VCaP (cell line): Measurements from ENCODE around the gene LRCH4.

Experiments used
- H3K27ac ChIP-seq: fragments of 450-650 bp; 2 replicates; pipeline ENCODE4 v1.5.1; 2017
- TF ChIP-seq, protein P1 (sequence below): fragments of 450-650 bp; conservative IDR thresholded peaks from 2 replicates; pipeline ENCODE4 v1.5.1; 2017; ENCODE audit warnings: mild to moderate bottlenecking, moderate library complexity

The LRCH4 gene, protein sequence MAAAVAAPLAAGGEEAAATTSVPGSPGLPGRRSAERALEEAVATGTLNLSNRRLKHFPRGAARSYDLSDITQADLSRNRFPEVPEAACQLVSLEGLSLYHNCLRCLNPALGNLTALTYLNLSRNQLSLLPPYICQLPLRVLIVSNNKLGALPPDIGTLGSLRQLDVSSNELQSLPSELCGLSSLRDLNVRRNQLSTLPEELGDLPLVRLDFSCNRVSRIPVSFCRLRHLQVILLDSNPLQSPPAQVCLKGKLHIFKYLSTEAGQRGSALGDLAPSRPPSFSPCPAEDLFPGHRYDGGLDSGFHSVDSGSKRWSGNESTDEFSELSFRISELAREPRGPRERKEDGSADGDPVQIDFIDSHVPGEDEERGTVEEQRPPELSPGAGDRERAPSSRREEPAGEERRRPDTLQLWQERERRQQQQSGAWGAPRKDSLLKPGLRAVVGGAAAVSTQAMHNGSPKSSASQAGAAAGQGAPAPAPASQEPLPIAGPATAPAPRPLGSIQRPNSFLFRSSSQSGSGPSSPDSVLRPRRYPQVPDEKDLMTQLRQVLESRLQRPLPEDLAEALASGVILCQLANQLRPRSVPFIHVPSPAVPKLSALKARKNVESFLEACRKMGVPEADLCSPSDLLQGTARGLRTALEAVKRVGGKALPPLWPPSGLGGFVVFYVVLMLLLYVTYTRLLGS

DNA sequence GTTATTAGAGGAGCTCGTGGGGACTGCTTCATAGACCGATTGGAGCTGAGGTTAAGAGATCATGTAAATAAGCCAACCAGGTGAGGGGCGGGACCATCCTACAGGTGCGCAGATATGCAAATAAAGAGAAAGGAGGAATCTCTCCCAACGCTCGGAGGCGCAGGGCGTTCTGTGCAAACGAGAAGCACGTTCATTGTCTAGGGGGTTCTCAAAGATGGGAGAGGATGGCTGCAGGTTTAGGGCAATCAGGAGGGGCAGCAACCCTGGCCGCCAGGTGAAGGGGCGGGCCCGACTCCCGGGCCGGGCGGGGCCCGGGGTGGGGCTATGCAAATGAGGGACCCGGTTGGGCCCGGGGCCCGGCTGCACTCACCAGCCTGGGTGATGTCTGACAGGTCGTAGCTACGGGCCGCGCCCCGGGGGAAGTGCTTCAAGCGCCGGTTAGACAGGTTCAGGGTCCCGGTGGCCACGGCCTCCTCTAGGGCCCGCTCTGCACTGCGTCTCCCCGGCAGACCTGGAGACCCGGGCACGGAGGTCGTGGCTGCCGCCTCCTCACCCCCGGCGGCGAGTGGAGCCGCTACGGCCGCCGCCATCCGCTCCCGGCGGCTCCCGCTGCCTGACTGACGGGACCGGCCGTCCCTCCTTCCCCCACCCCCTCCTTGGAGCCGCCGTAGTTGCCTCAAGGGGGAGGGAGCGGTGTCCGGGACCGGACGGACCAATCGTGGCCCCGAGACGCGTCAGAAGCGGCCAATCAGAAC lies at the start of gene LRCH4:
LRCH4 (minus strand) TSS at position 619 of the 755 bp plus-strand sequence; CDS start at position 590, 29 bp downstream.
- peak within 1 kb of the TSS; percentile 99 for H3K27ac ChIP-seq
- TF ChIP-seq, protein P1, sequence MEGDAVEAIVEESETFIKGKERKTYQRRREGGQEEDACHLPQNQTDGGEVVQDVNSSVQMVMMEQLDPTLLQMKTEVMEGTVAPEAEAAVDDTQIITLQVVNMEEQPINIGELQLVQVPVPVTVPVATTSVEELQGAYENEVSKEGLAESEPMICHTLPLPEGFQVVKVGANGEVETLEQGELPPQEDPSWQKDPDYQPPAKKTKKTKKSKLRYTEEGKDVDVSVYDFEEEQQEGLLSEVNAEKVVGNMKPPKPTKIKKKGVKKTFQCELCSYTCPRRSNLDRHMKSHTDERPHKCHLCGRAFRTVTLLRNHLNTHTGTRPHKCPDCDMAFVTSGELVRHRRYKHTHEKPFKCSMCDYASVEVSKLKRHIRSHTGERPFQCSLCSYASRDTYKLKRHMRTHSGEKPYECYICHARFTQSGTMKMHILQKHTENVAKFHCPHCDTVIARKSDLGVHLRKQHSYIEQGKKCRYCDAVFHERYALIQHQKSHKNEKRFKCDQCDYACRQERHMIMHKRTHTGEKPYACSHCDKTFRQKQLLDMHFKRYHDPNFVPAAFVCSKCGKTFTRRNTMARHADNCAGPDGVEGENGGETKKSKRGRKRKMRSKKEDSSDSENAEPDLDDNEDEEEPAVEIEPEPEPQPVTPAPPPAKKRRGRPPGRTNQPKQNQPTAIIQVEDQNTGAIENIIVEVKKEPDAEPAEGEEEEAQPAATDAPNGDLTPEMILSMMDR, result no peak

DNA sequence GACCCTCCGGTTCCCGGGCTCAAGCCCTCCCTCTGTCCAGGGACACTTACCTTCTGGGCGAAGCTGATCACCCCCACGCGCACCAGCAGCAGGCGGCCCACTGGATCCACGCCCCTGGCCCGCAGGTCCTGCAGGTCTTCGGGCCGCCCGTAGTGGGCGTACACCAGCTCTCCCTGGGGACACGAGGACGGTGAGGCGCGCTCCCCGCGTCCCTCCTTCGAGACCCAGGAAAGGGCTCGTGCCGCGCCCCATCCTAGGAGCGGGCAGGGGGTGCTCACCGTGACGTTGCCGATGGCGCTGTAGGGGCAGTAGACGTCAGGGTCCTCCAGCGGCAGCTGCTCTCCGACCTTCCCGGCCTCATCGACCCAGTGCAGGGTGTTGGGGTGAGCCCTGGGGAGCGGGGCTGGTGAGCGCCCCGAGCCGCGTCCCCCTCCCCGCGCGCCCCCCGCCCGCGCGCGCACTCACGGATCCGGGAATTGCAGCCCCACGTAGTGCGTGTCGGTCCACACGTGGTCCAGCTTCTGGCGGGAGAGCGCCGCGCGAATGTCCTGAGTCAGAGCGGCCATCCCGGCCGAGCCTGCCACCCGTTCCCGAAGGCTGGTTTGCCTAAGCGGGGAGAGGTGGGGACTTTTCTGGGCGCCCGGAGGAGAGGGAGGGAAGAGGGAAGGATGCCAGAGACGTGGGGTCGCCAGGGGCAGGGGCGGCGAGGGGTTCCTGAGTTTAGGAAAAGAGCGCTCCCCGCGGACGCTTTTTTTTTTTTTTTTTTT lies 47.2 kb upstream of the LRCH4 start:
- H3K27ac ChIP-seq, result peak overlapping the region; percentile 52; the same call in 1 of the 2 replicates
- TF ChIP-seq, protein P1, result peak; percentile 71

DNA sequence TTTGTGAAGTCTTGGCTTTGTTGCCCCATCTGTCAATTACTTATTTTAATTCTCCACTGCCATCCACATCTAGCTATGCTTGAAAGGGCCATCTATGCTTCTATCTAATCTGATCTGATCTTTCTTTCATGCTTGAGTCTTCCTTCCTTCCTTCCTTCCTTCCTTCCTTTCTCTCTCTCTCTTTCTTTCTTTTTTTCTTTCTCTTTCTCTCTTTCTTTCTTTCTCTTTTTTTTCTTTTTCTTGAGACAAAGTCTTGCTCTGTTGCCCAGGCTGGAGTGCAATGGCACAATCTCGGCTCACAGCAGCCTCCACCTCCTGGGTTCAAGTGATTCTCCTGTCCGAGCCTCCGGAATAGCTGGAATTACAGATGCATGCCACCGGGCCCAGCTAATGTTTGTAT lies 44.1 kb upstream of the LRCH4 start:
- TF ChIP-seq, protein P1, result no peak
- H3K27ac ChIP-seq, result no peak overlapping the region

DNA sequence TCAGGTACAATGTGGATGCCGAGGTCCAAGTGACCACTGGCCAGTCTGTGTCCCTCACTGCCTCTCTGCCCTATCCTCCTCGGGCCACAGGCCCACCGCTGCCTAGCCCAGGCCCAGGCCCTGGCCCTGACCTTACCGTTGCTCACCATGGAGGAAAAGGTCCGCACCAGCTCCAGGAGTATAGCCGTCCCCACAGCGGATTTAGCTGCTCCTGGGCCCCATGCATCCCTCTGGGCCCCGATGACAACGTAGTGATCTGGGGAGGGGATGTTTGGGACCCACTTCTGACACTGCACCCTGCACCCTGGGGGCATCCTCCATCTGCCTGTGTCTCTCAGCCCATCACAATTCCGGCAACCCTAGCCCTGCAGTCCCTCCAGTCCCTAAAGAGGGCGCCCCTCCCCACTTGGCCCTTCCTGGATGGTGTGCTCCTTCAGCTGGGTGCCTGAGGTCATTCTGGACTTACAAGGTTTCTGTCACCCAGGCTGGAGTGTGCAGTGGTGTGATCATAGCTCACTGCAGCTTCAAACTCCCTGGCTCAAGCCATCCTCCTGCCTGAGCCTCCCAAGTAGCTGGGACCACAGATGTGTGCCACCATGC lies 43.3 kb upstream of the LRCH4 start:
- TF ChIP-seq, protein P1, result peak; percentile 38
- H3K27ac ChIP-seq, result no peak overlapping the region

DNA sequence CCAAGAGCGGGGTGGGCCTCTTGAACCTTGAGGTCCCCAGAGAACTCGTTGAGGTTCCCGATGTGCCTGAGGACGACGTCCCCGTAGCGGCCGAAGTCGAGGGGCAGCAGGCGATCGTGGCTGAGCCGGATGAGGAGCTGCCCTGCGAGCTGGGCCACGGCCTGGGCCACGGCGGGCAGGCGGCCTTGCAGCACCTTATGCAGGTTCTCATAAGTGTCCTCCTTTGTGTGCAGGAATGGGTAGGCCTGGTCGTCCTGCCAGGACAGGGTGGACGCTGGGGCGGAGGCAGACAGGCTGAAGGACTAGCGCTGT lies 41.3 kb upstream of the LRCH4 start:
- H3K27ac ChIP-seq, result peak overlapping the region; percentile 70; the same call in 1 of the 2 replicates

DNA sequence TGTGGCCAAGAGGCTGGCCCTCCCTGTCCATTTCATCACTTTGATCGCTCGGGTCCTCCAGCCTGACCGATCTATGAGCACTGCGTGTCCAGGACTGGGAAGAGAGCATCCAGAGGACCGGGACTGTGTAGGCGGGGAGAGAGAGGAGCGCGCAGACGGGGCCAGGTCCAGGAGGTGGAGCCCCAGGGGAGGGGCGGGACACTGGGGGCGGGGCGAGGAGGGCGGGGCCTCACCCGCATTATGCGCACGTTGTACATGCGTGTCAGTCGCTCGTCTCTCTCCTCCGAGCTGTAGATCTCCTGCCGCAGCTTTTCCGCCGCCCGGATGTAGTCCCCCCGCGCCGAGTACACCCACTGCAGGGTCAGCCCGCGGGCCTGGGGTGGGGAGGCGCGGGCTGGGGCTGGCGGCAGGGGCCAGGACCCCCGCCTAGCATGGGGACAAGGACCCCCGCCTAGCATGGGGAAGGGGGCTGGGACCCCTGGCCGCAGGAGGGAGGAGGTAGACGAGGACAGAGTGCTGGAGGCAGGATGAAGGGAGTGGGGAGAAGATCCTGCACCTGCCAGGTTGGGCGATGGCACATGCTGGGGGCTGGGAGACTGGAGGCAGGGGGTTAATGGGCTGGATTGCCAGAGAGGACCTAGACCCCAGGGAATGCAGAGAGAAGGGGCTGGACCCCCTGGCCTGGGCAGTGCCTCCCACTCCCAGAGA lies 40.8 kb upstream of the LRCH4 start:
- peak overlapping the region; percentile 70; the same call in 1 of the 2 replicates for H3K27ac ChIP-seq
- TF ChIP-seq, protein P1, result no peak

More for the DNA sequence above, 41.3 kb upstream of the LRCH4 start:
- TF ChIP-seq, protein P1, result no peak
